GM18508 (cell line): ENCODE measurements around the gene FHOD3.

Experiments
- ATAC-seq: cut with Tn5 transposase; IDR thresholded peaks from one replicate; pipeline ENCODE4 v1.9.1; 2021; ENCODE audit warnings: moderate number of reproducible peaks; ENCODE audit not compliant: insufficient read depth, unreplicated experiment

The FHOD3 gene

GRCh38 chr18:36602620-36603019 is 305.1 kb downstream of the FHOD3 start:
- no peak for ATAC-seq

GRCh38 chr18:36608107-36608506 is 310.6 kb downstream of the FHOD3 start:
- no peak for ATAC-seq

GRCh38 chr18:36610258-36610657 is 312.7 kb downstream of the FHOD3 start:
- ATAC-seq: no peak

GRCh38 chr18:36610661-36611060 is 313.1 kb downstream of the FHOD3 start:
- ATAC-seq: no peak

GRCh38 chr18:36613069-36613468 is 315.6 kb downstream of the FHOD3 start:
- ATAC-seq: no peak

GRCh38 chr18:36613810-36614209 is 316.3 kb downstream of the FHOD3 start:
- ATAC-seq: no peak

- ATAC-seq: no peak
These were observed 323.3 kb downstream of the FHOD3 start for GRCh38 chr18:36620788-36621187.

GRCh38 chr18:36622610-36623009 is 325.1 kb downstream of the FHOD3 start:
- no peak for ATAC-seq

- no peak for ATAC-seq
These were observed 325.6 kb downstream of the FHOD3 start for GRCh38 chr18:36623091-36623490.

- ATAC-seq: no peak
These were observed 326.2 kb downstream of the FHOD3 start for GRCh38 chr18:36623681-36624190.

- ATAC-seq: no peak
These were observed 327.1 kb downstream of the FHOD3 start for GRCh38 chr18:36624451-36625167.

GRCh38 chr18:36625386-36625785 is 327.9 kb downstream of the FHOD3 start:
- ATAC-seq: no peak

GRCh38 chr18:36627637-36628036 is 330.1 kb downstream of the FHOD3 start:
- ATAC-seq: no peak

- no peak for ATAC-seq
These were observed 331.1 kb downstream of the FHOD3 start for GRCh38 chr18:36628435-36629137.

GRCh38 chr18:36629138-36629530 is 331.6 kb downstream of the FHOD3 start:
- ATAC-seq: no peak

- no peak for ATAC-seq
These were observed 332.3 kb downstream of the FHOD3 start for GRCh38 chr18:36629836-36630235.

GRCh38 chr18:36630917-36631316 is 333.4 kb downstream of the FHOD3 start:
- ATAC-seq: no peak

- ATAC-seq: peak; percentile 30
These were observed 336.5 kb downstream of the FHOD3 start for GRCh38 chr18:36633961-36634412.

GRCh38 chr18:36634573-36635216 is 337.2 kb downstream of the FHOD3 start:
- no peak for ATAC-seq

- ATAC-seq: peak; percentile 29
These were observed 338.0 kb downstream of the FHOD3 start for GRCh38 chr18:36635414-36636096.
